Measurements from ENCODE around the gene CISTR. TPM values are rescaled to one million over a fixed set of nuclear protein-coding genes. Genes with fewer than 3 reads are reported as not detected.
"Not testable (repeated sequence)": the region's sequence is repeated elsewhere in the genome, so short reads cannot be mapped to it uniquely, and the experiment has no call there.

CISTR gene
- total and polyA plus RNA-seq, 2 donors (not counting 1 experiment from before 2014, with no cell fraction given) = not detected

DNA sequence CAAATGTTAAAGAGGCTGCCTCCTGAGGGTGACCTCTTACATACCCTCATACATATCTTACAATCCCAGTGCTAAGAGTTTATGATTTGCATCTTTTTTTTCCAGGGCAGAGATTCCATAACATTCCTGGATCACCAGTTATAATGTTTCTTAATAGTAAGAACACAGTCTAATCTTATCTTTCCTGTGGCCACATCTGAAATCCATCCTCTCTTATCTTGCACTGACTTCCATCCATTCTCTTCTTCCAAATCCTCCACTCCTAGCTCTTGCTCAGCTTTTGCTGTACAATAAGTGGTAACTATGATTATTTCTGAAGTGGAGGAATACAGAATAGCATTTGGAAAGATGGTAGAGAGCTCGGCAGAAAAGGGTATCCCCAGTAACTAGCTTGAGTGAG, 30.8 kb downstream of the CISTR start:
- H3K4me3 Mint-ChIP-seq = no peak overlapping the region
- Histone ChIP-seq H3K79me2 (ENCODE audit: control insufficient read depth, insufficient read depth, low read length) (peaks cover 6% of the 10 kb centered on the region), H4K20me1 (ENCODE audit: control insufficient read depth, insufficient read depth, low read length, poor library complexity, severe bottlenecking) (peaks cover 11% of the 10 kb centered on the region), H3K4me1 (ENCODE audit: control insufficient read depth in 2 of 2, insufficient read depth in 2 of 2, low read length in 2 of 2) (peaks cover 0 to 3% of the 10 kb centered on the region in 2 donors), H2AFZ (ENCODE audit: insufficient read depth, low read depth, low read length, poor library complexity, severe bottlenecking) (no peak overlapping the region), H3K4me2 (replicated peaks; ENCODE audit: low read depth, low read length, poor library complexity, severe bottlenecking) (no peak overlapping the region), H3K9ac (ENCODE audit: low read length) (no peak overlapping the region), H3K27ac (ENCODE audit: low read length in 2 of 2) (no peak overlapping the region), H3K9me3 (ENCODE audit: control extremely low read depth in 1 of 3, control insufficient read depth in 2 of 3, insufficient read depth in 1 of 3, low read length in 2 of 3) (no peaks in the 10 kb centered on the region), H3K4me3 (ENCODE audit: control extremely low read depth in 1 of 5, extremely low read depth in 1 of 5, insufficient read depth in 1 of 5, low read depth in 2 of 5, low read length in 4 of 5) (no peak overlapping the region), H3K27me3 (replicated peaks in 1 of 4; ENCODE audit: control extremely low read depth in 1 of 4, control insufficient read depth in 3 of 4, insufficient read depth in 4 of 4, low read length in 3 of 4) (no peaks in the 10 kb centered on the region), H3K36me3 (replicated peaks in 1 of 2; ENCODE audit: control extremely low read depth in 1 of 2, control insufficient read depth in 1 of 2, extremely low read depth in 1 of 2, insufficient read depth in 2 of 2, low read length in 1 of 2) (peaks cover 5 to 68% of the 10 kb centered on the region in 2 experiments)
- TF ChIP-seq, protein P1, sequence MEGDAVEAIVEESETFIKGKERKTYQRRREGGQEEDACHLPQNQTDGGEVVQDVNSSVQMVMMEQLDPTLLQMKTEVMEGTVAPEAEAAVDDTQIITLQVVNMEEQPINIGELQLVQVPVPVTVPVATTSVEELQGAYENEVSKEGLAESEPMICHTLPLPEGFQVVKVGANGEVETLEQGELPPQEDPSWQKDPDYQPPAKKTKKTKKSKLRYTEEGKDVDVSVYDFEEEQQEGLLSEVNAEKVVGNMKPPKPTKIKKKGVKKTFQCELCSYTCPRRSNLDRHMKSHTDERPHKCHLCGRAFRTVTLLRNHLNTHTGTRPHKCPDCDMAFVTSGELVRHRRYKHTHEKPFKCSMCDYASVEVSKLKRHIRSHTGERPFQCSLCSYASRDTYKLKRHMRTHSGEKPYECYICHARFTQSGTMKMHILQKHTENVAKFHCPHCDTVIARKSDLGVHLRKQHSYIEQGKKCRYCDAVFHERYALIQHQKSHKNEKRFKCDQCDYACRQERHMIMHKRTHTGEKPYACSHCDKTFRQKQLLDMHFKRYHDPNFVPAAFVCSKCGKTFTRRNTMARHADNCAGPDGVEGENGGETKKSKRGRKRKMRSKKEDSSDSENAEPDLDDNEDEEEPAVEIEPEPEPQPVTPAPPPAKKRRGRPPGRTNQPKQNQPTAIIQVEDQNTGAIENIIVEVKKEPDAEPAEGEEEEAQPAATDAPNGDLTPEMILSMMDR (IDR thresholded peaks at IDR 0.05) = no peak
- TF ChIP-seq EZH2 (IDR thresholded peaks at IDR 0.05; ENCODE audit: borderline replicate concordance, insufficient read depth, low read depth, low read length, poor library complexity, severe bottlenecking) = no peak
- H3K9me3 Mint-ChIP-seq (ENCODE audit: insufficient read depth) = no peaks in the 10 kb centered on the region
- no peaks in the 10 kb centered on the region for H3K4me1 Mint-ChIP-seq
- no peak overlapping the region for H3K27ac Mint-ChIP-seq
- ChIA-PET CTCF (interaction anchor here (0.7 to 17.5 kb wide), 3 partner anchors 13 to 24 kb away, joined by 3 to 254 read pairs (median 4); no protein-coding TSS in a partner anchor), POLR2A (no interaction called here)
- DNase-seq (no peak), ATAC-seq (ENCODE audit: low read depth) (no peak)
- H3K27me3 Mint-ChIP-seq = no peaks in the 10 kb centered on the region
- intact Hi-C loops (cut with micrococcal nuclease) = loop anchor here (10.0 kb wide), 1 partner anchor 494 kb away; no protein-coding TSS in a partner anchor
- 93% methylated on average over 1 of the region's 1 CpG for WGBS (ENCODE audit: insufficient coverage)

DNA sequence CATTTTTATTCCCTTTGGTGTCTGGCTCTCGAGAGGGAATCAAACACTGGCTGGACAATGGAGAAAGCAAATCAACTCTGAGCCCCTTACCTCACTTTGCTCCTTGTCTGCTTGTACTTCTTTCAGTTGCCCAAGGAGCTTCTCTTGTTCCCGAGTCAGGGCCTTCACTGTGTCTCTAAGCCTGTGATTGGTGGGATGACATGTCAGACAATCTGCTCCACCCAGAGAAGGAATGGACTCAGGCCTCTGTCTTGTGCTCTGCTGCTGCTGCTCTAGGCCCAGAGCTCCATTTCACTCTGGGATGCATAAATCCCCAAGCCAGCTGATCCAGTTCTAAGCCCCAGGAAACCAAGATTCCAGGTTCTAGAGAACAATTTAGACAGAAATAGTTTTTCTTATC, 32.1 kb downstream of the CISTR start:
- H3K27ac ChIP-seq (ENCODE audit: low read length in 2 of 2) = no peak overlapping the region
- no peaks in the 10 kb centered on the region for H3K4me1 ChIP-seq (ENCODE audit: control insufficient read depth in 2 of 2, insufficient read depth in 2 of 2, low read length in 2 of 2)
- intact Hi-C loops (cut with micrococcal nuclease) = loop anchor here (10.0 kb wide), 1 partner anchor 495 kb away; no protein-coding TSS in a partner anchor
- H3K9ac ChIP-seq (ENCODE audit: low read length) = no peak overlapping the region
- no peak for ATAC-seq (ENCODE audit: low read depth)
- no peaks in the 10 kb centered on the region for H3K9me3 ChIP-seq (ENCODE audit: control extremely low read depth in 1 of 3, control insufficient read depth in 2 of 3, insufficient read depth in 1 of 3, low read length in 2 of 3)
- H3K4me3 Mint-ChIP-seq = no peak overlapping the region
- H3K79me2 ChIP-seq (ENCODE audit: control insufficient read depth, insufficient read depth, low read length) = no peaks in the 10 kb centered on the region
- no peaks in the 10 kb centered on the region for H4K20me1 ChIP-seq (ENCODE audit: control insufficient read depth, insufficient read depth, low read length, poor library complexity, severe bottlenecking)
- H2AFZ ChIP-seq (ENCODE audit: insufficient read depth, low read depth, low read length, poor library complexity, severe bottlenecking) = no peak overlapping the region
- H3K4me3 ChIP-seq (ENCODE audit: control extremely low read depth in 1 of 5, extremely low read depth in 1 of 5, insufficient read depth in 1 of 5, low read depth in 2 of 5, low read length in 4 of 5) = no peak overlapping the region
- H3K27me3 Mint-ChIP-seq = no peaks in the 10 kb centered on the region
- H3K9me3 Mint-ChIP-seq (ENCODE audit: insufficient read depth) = no peaks in the 10 kb centered on the region
- no peak for DNase-seq
- 100% methylated on average over 1 of the region's 2 CpGs for WGBS (ENCODE audit: insufficient coverage)
- H3K4me2 ChIP-seq (replicated peaks; ENCODE audit: low read depth, low read length, poor library complexity, severe bottlenecking) = no peak overlapping the region
- no peaks in the 10 kb centered on the region for H3K27me3 ChIP-seq (replicated peaks in 1 of 4; ENCODE audit: control extremely low read depth in 1 of 4, control insufficient read depth in 3 of 4, insufficient read depth in 4 of 4, low read length in 3 of 4)
- peaks cover 3 to 73% of the 10 kb centered on the region in 2 experiments for H3K36me3 ChIP-seq (replicated peaks in 1 of 2; ENCODE audit: control extremely low read depth in 1 of 2, control insufficient read depth in 1 of 2, extremely low read depth in 1 of 2, insufficient read depth in 2 of 2, low read length in 1 of 2)
- no peak for TF ChIP-seq EZH2 (IDR thresholded peaks at IDR 0.05; ENCODE audit: borderline replicate concordance, insufficient read depth, low read depth, low read length, poor library complexity, severe bottlenecking)
- TF ChIP-seq, protein P1 (IDR thresholded peaks at IDR 0.05) = no peak
- H3K4me1 Mint-ChIP-seq = no peaks in the 10 kb centered on the region
- ChIA-PET POLR2A (no interaction called here), CTCF (interaction anchor here (5.1 kb wide), 1 partner anchor 25 kb away, joined by 39 read pairs; no protein-coding TSS in a partner anchor)
- no peak overlapping the region for H3K27ac Mint-ChIP-seq

DNA sequence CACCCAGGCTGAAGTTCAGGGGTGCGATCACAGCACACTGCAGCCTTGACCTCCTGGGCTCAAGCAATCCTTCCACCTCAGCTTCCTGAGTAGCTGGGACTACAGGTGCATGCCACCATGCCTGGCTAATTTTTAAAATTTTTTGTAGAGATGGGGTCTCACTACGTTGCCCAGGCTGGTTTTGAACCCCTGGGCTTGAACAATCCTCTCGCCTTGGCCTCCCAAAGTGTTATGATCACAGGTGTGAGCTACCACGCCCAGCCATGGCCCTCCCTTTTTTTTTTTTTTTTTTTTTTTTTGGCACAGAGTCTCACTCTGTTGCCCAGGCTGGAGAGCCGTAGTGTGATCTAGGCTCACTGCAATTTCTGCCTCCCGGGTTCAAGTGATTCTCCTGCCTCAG, 33.2 kb downstream of the CISTR start:
- H3K9ac ChIP-seq (ENCODE audit: low read length); H3K27me3 Mint-ChIP-seq; H3K27me3 ChIP-seq (replicated peaks in 1 of 4; ENCODE audit: control extremely low read depth in 1 of 4, control insufficient read depth in 3 of 4, insufficient read depth in 4 of 4, low read length in 3 of 4); intact Hi-C loops (cut with micrococcal nuclease); H3K79me2 ChIP-seq (ENCODE audit: control insufficient read depth, insufficient read depth, low read length); H3K4me3 Mint-ChIP-seq; H3K4me1 Mint-ChIP-seq; H4K20me1 ChIP-seq (ENCODE audit: control insufficient read depth, insufficient read depth, low read length, poor library complexity, severe bottlenecking); H3K4me3 ChIP-seq (ENCODE audit: control extremely low read depth in 1 of 5, extremely low read depth in 1 of 5, insufficient read depth in 1 of 5, low read depth in 2 of 5, low read length in 4 of 5); H2AFZ ChIP-seq (ENCODE audit: insufficient read depth, low read depth, low read length, poor library complexity, severe bottlenecking); POLR2A ChIA-PET; H3K4me2 ChIP-seq (replicated peaks; ENCODE audit: low read depth, low read length, poor library complexity, severe bottlenecking); H3K27ac ChIP-seq (ENCODE audit: low read length in 2 of 2); ATAC-seq (ENCODE audit: low read depth); DNase-seq; H3K9me3 ChIP-seq (ENCODE audit: control extremely low read depth in 1 of 3, control insufficient read depth in 2 of 3, insufficient read depth in 1 of 3, low read length in 2 of 3); H3K27ac Mint-ChIP-seq; H3K4me1 ChIP-seq (ENCODE audit: control insufficient read depth in 2 of 2, insufficient read depth in 2 of 2, low read length in 2 of 2); H3K9me3 Mint-ChIP-seq (ENCODE audit: insufficient read depth): not testable (repeated sequence)
- 94% methylated on average over 5 of the region's 6 CpGs for WGBS (ENCODE audit: insufficient coverage)
- CTCF ChIA-PET = interaction anchor here (5.1 kb wide), 1 partner anchor 26 kb away, joined by 39 read pairs; no protein-coding TSS in a partner anchor
- H3K36me3 ChIP-seq (replicated peaks in 1 of 2; ENCODE audit: control extremely low read depth in 1 of 2, control insufficient read depth in 1 of 2, extremely low read depth in 1 of 2, insufficient read depth in 2 of 2, low read length in 1 of 2) = peaks cover 3 to 73% of the 10 kb centered on the region in 2 experiments

Measured in B cell (primary cell).